GM23338 (cell line): ENCODE data around the gene ZNF165.

ENCODE experiments used
- CREB1 ChIP-seq: fragments of 250-450 bp; sonication (Bioruptor Pico); IDR thresholded peaks from 2 replicates; pipeline ENCODE4 v1.5.0; 2020; ENCODE audit warnings: low read depth, mild to moderate bottlenecking, moderate library complexity
- ETS1 ChIP-seq: IDR thresholded peaks from 2 replicates; pipeline ENCODE4 v1.6.1; 2016; ENCODE audit warnings: antibody characterized with exemption
- EZH2 ChIP-seq: fragments of 200-600 bp; sonication (generic); IDR thresholded peaks from one replicate; pipeline ENCODE4 v1.8.0; 2017; ENCODE audit warnings: antibody characterized with exemption, mild to moderate bottlenecking, low read depth; ENCODE audit not compliant: unreplicated experiment
- EZH2phosphoT487 ChIP-seq: fragments of 200-600 bp; sonication (generic); IDR thresholded peaks from one replicate; pipeline ENCODE4 v1.8.1; 2018; ENCODE audit warnings: antibody characterized with exemption; ENCODE audit not compliant: unreplicated experiment
- JUNB ChIP-seq: IDR thresholded peaks from one replicate; pipeline ENCODE4 v1.6.1; 2016; ENCODE audit warnings: antibody characterized with exemption; ENCODE audit not compliant: unreplicated experiment
- POLR2AphosphoS5 ChIP-seq: IDR thresholded peaks from 2 replicates; pipeline ENCODE4 v1.6.1; 2016; ENCODE audit warnings: antibody characterized with exemption, low read depth
- REST ChIP-seq: IDR thresholded peaks from one replicate; pipeline ENCODE4 v1.6.1; 2018; ENCODE audit warnings: antibody characterized with exemption; ENCODE audit not compliant: unreplicated experiment
- ZNF114 ChIP-seq: fragments of 250-450 bp; sonication (Bioruptor Pico); IDR thresholded peaks from 2 replicates; pipeline ENCODE4 v1.5.0; 2020; ENCODE audit warnings: mild to moderate bottlenecking, moderate library complexity
- ZNF331 ChIP-seq: fragments of 250-450 bp; sonication (Bioruptor Pico); IDR thresholded peaks from 2 replicates; pipeline ENCODE4 v1.5.0; 2020; ENCODE audit warnings: low read depth, mild to moderate bottlenecking, moderate library complexity
- TF ChIP-seq, protein P1 (sequence below), 2 experiments: fragments of 200-600 bp in 1 of 2; sonication (generic) in 1 of 2; conservative IDR thresholded peaks; 2 replicates each; pipeline versions ENCODE4 v1.5.1 to v1.6.1; 2016 to 2017; ENCODE audit warnings: antibody characterized with exemption in 2 of 2, low read depth in 2 of 2, mild to moderate bottlenecking in 2 of 2, moderate library complexity in 1 of 2

DNA sequence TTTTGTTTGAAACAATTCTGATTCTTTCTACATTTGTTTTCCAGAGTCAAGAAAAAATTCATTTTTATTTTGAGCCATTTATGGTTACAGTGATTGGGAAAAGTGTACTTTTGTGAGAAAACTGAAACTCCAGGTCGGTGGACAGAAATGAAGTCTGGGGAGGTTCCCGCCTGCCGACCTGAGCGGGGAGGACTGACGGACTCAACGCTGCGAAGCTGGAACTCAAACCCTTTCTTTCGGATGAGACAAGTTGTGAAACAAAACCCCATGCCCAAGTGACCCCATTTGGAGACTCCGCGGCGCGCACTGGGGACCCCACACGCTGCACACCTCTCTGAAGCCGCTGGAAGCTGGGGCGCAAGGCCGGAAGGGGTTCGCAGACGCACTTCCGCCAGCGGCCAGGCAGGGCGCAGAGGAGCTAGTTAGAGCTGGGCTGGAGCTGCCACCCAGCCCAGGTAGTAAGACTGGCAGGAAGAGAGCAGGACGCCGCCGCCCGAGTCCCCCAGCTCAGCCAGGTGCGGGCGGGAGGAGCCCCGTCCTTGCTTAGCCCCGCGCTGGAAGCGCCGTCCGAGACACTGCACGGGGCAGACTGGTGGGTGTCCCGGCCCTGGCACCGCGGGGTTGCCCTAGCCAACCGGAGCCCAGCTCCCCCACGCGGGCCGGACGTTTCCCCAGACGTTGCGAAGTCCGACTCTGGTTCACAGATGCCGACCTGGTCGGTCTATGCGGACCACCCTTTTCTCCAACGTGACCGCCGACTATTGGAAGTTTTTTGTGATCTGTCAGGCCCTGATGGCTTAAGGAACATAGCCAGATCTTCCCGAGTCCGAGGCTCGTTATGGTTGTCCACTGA is 24.2 kb downstream of the ZNF165 start:
- TF ChIP-seq, protein P1, sequence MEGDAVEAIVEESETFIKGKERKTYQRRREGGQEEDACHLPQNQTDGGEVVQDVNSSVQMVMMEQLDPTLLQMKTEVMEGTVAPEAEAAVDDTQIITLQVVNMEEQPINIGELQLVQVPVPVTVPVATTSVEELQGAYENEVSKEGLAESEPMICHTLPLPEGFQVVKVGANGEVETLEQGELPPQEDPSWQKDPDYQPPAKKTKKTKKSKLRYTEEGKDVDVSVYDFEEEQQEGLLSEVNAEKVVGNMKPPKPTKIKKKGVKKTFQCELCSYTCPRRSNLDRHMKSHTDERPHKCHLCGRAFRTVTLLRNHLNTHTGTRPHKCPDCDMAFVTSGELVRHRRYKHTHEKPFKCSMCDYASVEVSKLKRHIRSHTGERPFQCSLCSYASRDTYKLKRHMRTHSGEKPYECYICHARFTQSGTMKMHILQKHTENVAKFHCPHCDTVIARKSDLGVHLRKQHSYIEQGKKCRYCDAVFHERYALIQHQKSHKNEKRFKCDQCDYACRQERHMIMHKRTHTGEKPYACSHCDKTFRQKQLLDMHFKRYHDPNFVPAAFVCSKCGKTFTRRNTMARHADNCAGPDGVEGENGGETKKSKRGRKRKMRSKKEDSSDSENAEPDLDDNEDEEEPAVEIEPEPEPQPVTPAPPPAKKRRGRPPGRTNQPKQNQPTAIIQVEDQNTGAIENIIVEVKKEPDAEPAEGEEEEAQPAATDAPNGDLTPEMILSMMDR (conservative IDR thresholded peaks at IDR 0.05; ENCODE audit: low read depth in 2 of 2) = peak; percentile 36 to 48
- TF ChIP-seq ZNF114 (CRISPR knock-in tag) (no peak), EZH2 (no peak), REST (no peak), POLR2AphosphoS5 (peak; percentile 81), EZH2phosphoT487 (no peak), JUNB (no peak), CREB1 (CRISPR knock-in tag) (no peak), ETS1 (peak; percentile 53), ZNF331 (CRISPR knock-in tag) (no peak)
